Stimulated activated CD8-positive, alpha-beta memory T cell treated with anti-CD3 and anti-CD28 coated beads, Interleukin-12 subunit alpha, Interleukin-12 subunit beta, amount 100 ng/mL, for 1 hour (primary cell): Measurements from ENCODE around the gene SWT1.

Experiments used
- DNase-seq: peaks from one replicate; pipeline ENCODE4 v3.0.0-alpha.2; 2020; ENCODE audit warnings: low read depth

The SWT1 gene

DNA sequence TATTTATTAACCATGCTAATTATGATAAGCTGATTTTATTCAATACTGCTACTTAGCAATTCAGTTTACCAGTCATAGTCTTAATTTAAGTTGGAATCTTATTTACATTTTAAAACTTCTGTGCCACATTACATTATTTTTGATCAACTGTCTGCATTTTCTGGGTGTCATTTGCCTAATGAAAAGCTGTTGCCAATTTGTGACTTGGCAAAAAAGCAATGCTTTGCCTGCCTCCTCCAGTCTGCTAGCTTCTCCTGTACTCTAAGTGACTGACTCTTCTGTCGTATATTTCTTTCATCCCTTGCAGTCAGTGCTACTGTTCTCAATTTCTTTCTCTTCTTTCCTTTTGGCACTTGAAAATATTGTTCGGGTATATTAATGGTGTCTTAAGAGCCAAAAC is 165.7 kb downstream of the SWT1 start:
- DNase-seq = no peak

DNA sequence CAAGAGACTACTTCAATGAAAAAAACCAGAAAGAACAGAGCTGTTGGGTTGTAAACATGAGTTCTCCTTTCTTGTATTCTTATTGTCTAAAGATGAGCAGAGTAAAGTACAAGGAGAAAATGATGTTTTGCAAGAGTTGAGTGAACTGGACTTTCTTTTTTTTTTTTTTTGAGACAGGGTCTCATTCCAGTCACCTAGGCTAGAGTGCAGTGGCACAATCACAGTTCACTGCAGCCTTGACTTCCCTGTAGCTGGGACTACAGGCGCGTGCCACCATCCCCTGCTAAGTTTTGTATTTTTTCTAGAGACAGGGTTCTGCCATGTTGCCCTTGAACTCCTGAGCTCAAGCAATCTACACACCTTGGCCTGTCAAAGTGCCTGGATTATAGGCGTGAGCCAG is 167.2 kb downstream of the SWT1 start:
- no peak for DNase-seq

DNA sequence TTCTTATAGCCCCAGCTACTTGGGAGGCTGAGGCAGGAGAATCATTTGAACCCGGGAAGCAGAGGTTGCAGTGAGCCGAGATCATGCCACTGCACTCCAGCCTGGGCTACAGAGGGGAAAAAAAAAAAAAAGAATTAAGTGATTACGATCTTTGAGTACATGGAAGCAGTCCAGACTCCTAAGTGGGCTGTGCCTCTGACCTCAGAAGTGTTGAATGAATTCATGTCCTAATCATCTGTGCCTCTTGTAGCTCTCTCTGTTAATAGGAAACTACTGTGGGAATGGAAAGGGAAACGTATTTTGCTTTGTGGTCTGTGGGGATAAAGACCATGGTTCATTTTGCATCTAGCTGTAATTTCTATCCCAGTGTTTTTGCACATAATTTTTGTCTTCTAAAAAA is 168.4 kb downstream of the SWT1 start:
- no peak for DNase-seq

DNA sequence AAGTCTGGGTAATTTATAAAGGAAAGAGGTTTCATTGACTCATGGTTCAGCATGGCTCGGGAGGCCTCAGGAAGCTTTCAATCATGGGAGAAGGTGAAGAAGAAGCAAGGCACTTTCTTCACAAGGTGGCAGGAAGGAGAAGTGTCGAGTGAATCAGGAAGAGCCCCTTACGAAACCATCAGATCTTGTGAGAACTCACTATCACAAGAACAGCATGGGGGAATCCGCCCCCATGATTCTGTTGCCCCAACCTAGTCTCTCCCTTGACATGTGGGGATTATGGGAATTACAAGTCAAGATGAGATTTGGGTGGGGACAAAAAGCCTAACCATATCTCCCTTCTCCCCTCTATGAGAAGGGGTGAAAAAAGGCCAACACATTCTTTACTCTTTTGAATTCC is 171.3 kb downstream of the SWT1 start:
- no peak for DNase-seq

DNA sequence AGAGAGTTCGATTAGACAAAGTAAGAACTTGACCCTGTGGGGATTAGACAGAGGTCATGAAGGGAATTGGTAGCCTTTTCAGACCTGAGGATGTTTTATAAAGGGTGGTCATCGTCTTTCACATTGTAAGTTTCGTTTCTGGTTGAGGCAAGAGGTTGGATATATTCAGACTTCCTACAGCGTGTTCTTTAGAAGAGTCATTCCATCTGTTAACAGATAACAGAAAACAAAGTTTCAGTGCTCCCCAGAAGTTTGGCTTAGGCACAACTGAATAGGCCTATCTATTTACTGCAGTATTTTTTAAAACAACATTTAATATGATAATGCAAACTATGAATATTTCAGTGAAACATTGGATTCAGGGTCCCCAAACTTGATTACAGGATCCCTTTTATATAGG is 177.2 kb downstream of the SWT1 start:
- no peak for DNase-seq

DNA sequence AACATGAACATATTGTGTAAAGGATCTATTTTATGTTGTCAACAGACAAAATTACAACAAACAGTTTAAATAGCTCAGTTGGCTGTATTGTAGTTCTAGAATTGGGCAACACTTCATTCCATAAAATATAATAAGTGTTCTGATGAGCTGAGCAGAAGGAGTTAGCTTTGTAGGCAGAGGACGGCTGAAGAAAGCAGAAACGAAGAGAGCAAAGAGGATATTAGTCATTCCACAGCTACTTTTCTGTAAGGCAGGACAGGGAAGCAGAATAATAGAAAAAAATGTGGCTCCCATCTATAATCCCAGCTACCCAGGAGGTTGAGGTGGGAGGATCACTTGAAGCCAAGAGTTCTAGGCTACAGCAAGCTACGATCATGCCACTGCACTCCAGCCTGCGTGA is 180.3 kb downstream of the SWT1 start:
- no peak for DNase-seq

DNA sequence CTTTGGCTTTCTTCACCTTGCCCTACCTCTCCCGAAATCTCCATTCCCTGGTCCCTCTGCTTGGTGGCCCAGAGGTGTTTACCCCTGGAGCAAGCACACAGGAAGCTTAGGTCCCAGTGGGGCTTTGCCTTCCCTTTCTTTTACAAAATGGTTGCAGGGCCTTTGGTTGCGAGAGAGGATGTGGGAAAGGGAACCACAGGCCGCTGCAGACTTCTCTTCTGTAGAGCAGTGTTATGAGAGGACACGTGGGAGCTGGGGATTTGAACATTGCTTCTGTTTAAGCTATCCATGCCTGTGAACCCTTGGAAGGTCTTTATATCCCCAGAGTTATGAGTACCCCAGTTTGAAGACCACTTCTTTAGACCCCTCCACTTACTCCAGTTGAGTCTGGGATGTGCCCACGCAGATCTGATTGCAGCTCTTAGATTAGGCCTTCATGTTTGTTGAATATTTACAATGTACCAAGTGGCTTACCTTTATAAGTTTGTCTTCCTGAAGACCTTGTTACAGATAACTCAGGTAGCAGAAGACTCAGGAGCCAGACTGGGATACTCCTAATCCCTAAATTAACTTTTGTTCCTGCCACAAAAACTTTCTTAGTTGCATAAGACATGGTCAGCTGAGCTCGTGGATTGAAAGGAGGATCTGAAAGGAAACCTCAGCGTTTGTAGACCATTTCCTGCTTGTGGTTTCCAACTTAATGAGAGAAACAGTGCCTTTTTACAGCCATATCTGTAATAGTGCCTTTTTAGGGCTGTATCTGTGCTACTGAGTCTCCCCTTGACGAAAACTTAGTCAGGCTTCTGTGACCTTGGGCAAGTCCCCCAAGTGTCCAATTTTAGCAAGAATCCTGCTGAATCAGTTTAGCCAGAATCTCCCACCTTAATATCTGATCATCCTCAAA is 182.0 kb downstream of the SWT1 start:
- DNase-seq = no peak

DNA sequence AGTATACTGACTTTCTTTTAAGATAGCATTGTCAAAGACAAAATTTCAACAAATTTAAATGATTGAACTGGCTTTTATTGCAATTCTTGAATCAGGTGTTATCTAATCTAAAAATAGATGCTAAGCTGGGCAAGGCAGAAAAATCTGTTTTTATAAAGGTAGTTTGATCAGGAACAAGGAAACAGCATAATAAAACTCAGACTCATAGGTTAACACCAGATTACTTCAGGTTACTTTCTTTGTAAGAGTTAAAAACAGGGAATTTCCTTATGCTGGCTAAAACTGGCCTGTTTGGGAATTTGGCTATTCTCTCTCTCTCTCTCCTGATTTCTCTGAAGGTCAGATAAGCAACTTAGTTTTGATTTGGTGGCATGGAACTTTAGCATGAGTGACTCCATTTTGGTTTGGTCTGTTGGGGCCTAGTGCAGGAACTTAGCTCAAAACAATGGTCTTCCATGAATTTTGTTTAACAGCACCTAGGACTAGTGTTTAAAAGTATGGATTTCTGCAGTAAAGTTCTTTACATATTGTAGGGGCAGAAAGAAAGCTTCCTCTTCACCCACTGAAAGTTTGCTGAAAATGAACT is 184.3 kb downstream of the SWT1 start:
- no peak for DNase-seq
